ENCODE results near the gene APEX2.
"Not testable (repeated sequence)": the region's sequence is repeated elsewhere in the genome, so short reads cannot be mapped to it uniquely, and the experiment has no call there.

The APEX2 gene

GRCh38 chrX:54979432-54979831, 20.7 kb upstream of the APEX2 start:
- TF ChIP-seq CTCF (IDR thresholded peaks at IDR 0.05; ENCODE audit: low read depth, low read length) = no peak

GRCh38 chrX:54980334-54980733, 19.8 kb upstream of the APEX2 start:
- H3K4me3 ChIP-seq (ENCODE audit: low read depth, low read length) = no peak overlapping the region
- TF ChIP-seq CTCF (IDR thresholded peaks at IDR 0.05; ENCODE audit: low read depth, low read length) = no peak

More at GRCh38 chrX:54979432-54979831, 20.7 kb upstream of the APEX2 start:
- H3K4me3 ChIP-seq (ENCODE audit: low read depth, low read length) = no peak overlapping the region

- not testable (repeated sequence) for H3K4me3 ChIP-seq (ENCODE audit: low read depth, low read length)
Observed at GRCh38 chrX:54983306-54983705, 16.9 kb upstream of the APEX2 start.

GRCh38 chrX:54991706-54992105, 8.5 kb upstream of the APEX2 start:
- no peak overlapping the region for H3K4me3 ChIP-seq (ENCODE audit: low read depth, low read length)
- TF ChIP-seq CTCF (IDR thresholded peaks at IDR 0.05; ENCODE audit: low read depth, low read length) = no peak

GRCh38 chrX:54992911-54993622, 7.1 kb upstream of the APEX2 start:
- no peak overlapping the region for H3K4me3 ChIP-seq (ENCODE audit: low read depth, low read length)
- no peak for TF ChIP-seq CTCF (IDR thresholded peaks at IDR 0.05; ENCODE audit: low read depth, low read length)

GRCh38 chrX:54994099-54994498, 6.1 kb upstream of the APEX2 start, which contains the start of gene PFKFB1:
PFKFB1 (minus strand) TSS chrX:54994188; CDS start chrX:54994007, 181 bp downstream.
- H3K4me3 ChIP-seq (ENCODE audit: low read depth, low read length) = no peak within 1 kb of the TSS
- TF ChIP-seq CTCF (IDR thresholded peaks at IDR 0.05; ENCODE audit: low read depth, low read length) = no peak

- TF ChIP-seq CTCF (IDR thresholded peaks at IDR 0.05; ENCODE audit: low read depth, low read length) = no peak
Observed at GRCh38 chrX:54994668-54995351, 5.4 kb upstream of the APEX2 start.

More at GRCh38 chrX:54994668-54995351, 5.4 kb upstream of the APEX2 start:
- H3K4me3 ChIP-seq (ENCODE audit: low read depth, low read length) = no peak overlapping the region
